OCI-LY7 (cell line): ENCODE results near the gene AKT2.

ENCODE experiments used
- CTCF ChIP-seq: fragments of 200-600 bp; sonication (generic); conservative IDR thresholded peaks from 2 replicates; pipeline ENCODE4 v1.5.1; 2014; ENCODE audit warnings: mild to moderate bottlenecking, antibody characterized with exemption, low read length, moderate library complexity, mixed read lengths
- EZH2phosphoT487 ChIP-seq: fragments of 200-600 bp; sonication (generic); IDR thresholded peaks from 2 replicates; pipeline ENCODE4 v1.6.1; 2018; ENCODE audit warnings: low read depth, borderline replicate concordance, mild to moderate bottlenecking, mixed run types, antibody characterized with exemption, low read length, moderate library complexity, mixed read lengths

GRCh38 chr19:40302224-40303011, 17.3 kb upstream of the AKT2 start:
- TF ChIP-seq CTCF: no peak
- TF ChIP-seq EZH2phosphoT487: no peak
